Skin epidermis (tissue), 12 donors: ENCODE data around the gene UCK2.

Experiments
- H3K27ac ChIP-seq, 21 experiments: fragments of 200-600 bp; sonication (generic) in 11 of 21; one replicate each; pipeline ENCODE4 v1.5.0; 2020; ENCODE audit warnings: mild to moderate bottlenecking in 3 of 21, inconsistent platforms in 2 of 21, moderate library complexity in 2 of 21
- H3K4me3 ChIP-seq, 7 experiments: fragments of 200-600 bp; sonication (generic) in 2 of 7; one replicate each; pipeline ENCODE4 v1.5.0; 2020; ENCODE audit warnings: inconsistent platforms in 2 of 7, mild to moderate bottlenecking in 2 of 7, moderate library complexity in 1 of 7

Gene UCK2

DNA sequence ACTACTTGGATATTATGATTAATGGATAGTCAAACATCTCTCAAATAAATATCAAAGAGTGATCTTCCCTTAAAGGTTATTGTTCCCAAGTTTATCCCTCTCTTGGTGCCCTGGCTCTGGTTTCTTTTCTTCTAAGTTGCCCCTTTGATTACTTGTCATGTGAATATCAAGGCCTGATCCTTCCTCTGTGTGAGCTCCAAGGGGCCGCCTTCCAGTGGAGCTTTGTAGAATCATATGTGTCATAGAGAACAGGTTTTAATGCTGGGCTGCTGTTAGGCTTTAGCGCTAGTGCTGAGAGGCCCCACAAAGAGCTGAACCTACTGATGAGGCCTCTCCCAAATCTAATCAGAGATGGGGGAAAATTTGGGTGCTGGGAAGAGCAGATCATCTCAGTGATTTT is 25.5 kb downstream of the UCK2 start:
- no peak overlapping the region for H3K4me3 ChIP-seq
- H3K27ac ChIP-seq, result no peak overlapping the region

DNA sequence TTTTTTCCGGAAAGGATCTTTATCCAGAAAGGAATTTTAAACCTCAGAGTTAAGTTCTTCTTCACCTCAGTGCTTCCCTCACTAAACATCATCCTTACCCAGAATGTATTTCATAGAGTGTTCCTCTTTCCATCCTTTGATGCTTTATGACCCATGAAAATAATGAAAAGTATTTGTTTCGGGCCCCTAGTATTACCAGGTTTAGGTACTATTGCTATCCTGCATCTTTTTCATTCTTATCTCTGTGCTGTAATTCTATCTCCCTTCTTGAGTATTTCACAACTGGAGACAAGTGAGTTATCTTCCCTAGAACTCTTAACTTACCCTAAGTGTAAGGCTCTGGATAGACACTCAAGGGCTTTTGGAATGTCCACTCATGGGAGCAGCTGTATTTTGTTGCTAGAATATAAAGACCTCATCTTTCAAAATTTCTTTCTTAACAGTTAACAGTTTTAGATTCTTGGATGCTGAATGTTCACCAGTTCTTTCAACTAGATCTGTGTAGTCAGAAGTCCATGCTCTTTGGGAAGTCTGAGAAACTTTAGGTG is 26.2 kb downstream of the UCK2 start:
- Histone ChIP-seq H3K27ac (peak overlapping the region in 5 of 21 experiments; percentile 12 to 55 (median 37)), H3K4me3 (no peak overlapping the region)

DNA sequence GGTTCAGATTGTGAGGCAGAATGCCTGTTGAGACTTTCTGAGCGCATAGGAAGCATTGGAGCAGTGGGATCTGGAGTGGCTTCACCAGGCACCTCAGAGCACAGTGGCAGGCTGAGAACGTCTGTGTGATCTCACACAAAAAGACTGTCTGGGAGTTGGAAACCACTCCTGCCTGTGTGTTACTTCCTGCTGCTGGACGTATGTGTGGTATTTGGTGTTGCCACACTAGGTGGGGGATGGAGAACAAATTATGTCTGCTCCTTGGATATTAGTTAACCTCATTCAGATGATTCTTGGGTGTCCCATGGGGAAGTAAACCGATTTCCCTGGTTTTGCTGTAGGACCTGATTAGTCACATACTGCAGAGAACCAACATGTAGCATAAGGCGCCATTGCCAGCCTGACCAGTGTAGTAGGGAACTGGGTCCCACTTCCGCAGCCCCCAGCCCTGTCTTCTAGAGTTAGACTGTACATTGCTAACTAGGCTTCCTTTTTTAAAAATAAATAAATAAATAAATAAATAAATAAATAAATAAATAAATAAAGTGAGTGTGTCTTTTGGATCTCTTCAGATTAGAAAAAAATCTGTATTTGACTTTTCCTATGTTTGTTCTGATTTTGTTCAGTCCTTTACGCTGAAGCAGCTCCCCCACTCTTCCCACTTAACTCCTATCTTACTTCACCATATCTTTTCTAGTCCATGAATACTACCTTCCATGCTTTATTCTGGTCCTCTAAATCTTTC is 26.9 kb downstream of the UCK2 start:
- no peak overlapping the region for H3K4me3 ChIP-seq
- H3K27ac ChIP-seq, result peak overlapping the region in 5 of 21 experiments; percentile 12 to 55 (median 37)

DNA sequence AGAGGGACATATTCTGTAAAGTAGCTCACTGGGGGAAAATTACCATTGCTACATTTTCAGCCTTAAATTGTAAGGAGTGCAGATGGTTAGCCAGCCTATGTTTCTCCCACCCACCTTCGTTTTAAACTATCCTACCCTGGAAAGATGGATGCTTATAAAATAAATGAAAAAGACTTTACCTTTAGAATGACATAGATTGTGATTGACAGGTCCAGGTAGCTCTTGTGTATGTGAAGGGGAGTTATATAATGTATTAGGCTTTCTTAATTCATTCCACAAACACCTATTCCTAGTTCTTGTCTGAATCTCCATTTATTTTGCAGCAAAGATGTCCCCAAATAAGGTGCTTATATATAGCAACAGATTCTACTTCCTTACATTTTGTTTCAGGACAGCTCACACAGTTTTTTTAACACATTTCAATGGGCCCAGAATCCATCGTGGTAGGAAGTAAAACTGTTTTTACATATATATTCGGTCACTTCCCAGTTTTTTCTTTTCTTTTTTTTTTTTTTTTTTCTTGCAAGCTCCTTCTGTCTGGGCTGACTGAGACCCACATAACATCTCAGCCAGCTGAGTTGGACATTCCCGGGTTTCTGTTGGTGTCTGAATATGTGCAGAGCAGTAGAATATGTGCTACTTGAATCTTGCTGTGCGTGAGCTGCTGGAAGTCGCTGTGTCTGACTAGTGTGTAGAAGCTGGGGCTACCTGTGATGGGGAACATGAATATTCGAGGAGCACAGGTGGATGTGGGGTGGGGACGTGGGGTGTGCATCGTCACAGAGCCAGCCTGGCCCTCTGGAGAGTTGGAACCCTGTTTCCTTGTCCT is 27.8 kb downstream of the UCK2 start:
- H3K4me3 ChIP-seq, result no peak overlapping the region
- peak overlapping the region in 1 of 21 experiments; percentile 58 for H3K27ac ChIP-seq

DNA sequence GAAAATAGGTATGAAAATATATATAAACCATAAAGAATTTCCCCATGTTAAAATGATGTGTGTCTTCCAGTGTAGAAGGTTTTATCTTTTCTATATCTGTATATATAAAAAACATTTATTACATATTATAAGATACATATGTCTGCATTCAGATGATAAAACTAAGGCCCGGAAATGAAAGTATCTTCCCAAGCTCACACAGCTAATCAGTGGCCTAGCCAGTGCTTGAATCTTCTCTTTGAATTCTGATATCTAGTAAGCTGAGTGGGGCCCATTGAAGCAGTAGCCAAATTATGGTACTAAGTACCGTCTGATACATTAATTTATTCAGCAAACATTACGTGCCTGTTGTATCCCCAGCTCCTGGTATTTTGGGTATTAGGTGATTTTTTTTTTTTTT is 28.6 kb downstream of the UCK2 start:
- no peak overlapping the region for H3K4me3 ChIP-seq
- H3K27ac ChIP-seq, result peak overlapping the region in 1 of 21 experiments; percentile 58

DNA sequence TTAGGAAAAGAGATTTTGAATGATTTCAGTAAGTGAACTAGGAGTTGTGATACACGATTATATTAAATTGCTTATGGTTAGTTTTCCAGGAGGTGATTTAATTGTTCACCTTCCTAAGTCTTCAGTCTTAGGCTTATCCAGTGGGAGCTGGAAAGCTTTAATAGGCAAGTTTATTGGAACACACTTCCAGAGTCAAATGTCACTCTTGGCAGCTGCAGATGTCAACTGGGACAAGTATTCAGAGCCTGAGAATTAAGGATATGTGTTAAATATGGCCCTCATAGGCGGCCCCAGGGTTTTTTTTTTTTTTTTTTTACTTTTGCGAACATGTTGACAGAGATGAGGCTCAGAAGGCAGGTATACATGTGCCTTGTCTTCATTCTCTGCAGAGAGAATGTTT is 29.2 kb downstream of the UCK2 start:
- Histone ChIP-seq H3K4me3 (no peak overlapping the region), H3K27ac (no peak overlapping the region)

DNA sequence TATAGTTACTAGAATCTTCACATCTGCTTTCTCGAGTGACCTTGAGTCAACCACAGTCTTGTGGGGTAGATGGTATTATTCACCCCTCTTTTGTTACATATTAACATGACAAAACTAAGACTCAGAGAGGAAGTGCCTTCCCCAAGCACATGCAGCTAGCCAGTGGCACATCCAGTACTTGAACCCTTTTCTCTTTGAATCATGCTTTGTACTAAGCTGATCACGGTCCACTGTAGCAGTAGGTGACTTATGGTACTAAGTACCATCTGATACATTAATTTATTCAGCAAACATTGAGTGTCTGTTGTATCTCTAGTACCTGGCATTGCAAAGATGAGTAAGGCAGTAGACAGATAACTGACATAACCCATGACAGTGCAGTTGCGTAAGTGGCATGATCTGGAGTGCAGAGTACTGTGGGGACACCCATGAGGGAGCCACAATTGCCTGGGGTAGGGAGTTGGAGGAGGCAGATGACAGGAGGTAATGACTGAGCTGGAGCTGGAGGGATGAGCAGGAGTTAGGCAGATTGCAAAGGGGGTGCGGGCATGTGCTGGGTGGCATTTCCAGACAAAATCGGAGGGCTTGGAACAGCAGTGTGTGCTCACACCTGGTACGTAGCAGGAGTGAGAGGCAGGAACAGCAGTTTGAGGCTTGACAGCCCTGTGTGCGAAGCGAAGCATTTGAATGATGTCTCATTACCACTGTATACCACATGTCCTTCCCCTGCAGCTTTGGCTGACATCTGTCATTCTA is 29.8 kb downstream of the UCK2 start:
- Histone ChIP-seq H3K4me3 (no peak overlapping the region), H3K27ac (peak overlapping the region in 1 of 21 experiments; percentile 7)

DNA sequence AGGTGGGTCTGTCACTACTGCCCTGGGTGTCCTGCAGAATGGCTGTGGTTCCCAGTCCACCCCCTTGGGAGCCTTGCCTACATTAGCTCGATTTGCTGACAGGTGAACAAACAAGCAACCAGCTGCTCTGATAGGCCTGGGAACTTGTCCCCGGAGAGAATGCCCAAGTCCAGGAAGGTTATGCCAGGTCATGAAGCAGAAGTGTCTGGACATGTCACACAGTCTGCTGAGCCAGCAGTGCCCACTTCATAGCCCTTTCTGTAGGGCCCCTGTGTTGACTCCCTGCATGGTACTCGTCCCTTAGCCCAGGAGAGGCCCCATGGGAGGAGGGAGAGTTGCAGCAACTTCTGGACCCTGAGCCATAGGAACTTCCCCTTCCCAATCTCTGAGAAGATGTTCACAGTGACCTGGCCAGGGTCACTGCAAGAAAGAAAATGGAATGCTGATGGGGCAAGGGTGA is 31.0 kb downstream of the UCK2 start:
- H3K4me3 ChIP-seq, result no peak overlapping the region
- no peak overlapping the region for H3K27ac ChIP-seq

DNA sequence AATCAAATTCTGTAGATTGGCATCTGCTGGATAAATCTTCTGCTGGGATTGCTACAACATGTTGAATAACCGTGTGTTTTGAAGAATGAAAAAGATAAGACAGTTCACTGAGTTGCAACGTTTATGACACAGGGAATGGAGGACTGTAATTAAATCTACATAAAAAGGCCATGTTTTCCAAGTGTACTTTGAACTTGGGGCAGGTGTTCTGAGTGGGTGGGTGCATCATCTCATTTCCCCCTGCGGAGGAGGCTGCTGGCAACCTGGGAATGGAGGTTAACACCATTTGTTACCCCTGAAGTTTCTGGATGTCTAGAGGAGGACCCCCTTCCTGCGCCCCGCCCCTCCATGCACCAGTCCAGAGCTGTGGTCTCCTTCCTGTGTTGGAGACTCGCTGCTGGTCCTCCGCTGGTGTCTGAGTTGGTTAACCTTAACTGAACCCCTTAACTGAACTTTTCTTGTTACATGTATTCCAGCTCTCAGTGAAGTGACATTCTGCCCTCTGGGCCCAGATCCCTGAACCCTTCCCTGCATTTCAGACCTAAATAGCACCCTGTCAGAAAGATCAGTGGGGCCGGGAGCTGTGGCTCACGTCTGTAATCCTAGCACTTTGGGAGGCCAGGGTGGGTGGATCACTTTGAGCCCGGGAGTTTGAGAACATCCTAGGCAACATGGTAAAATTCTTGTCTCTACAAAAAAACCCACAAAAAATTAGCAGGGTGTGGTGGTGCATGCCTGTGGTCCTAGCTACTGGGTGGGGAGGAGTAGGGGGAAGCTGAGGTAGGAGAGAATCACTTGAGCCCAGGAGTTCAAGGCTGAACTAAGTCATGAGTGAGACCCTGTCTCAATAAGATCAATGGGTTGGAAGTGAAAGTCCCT is 31.8 kb downstream of the UCK2 start:
- Histone ChIP-seq H3K4me3 (no peak overlapping the region), H3K27ac (no peak overlapping the region)

DNA sequence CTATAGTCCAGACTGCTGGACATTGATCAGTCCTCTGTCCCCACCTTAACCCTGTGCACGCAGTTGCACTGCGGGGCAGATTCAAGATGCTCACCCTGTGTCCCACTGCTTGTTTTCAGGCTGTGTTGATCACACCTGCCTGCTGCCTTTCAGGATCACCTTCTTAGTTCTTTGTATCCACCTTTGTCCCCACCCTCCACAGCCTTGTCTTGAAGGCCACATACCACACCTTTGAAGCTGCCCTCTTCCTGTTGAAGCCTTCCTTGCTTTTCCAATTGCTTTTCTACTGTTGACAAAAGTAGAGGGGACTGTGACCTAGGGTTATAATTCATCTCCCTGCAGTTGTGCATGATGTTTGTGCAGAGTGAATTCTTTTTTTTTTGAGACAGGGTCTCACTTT is 32.7 kb downstream of the UCK2 start:
- no peak overlapping the region for H3K4me3 ChIP-seq
- no peak overlapping the region for H3K27ac ChIP-seq

DNA sequence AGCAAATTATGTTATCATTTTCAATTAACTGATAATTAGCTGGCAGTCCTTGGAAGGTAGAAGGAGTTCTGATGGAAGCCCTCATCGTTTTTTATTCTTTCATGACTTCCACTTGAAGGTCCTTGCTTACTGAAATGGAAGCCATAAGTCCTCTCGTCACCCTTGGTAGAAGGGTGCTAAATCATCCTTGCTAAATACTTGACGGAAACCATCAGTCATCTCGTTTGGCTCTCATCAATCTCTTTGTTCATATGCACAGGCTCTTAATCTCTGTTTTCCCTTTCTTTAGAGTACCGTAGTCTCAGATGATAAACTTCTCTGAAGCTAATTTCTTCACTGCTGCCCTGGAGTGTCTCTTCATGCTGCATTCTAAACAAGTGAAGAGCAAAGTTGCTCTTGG is 34.5 kb downstream of the UCK2 start:
- Histone ChIP-seq H3K4me3 (no peak overlapping the region), H3K27ac (no peak overlapping the region)

DNA sequence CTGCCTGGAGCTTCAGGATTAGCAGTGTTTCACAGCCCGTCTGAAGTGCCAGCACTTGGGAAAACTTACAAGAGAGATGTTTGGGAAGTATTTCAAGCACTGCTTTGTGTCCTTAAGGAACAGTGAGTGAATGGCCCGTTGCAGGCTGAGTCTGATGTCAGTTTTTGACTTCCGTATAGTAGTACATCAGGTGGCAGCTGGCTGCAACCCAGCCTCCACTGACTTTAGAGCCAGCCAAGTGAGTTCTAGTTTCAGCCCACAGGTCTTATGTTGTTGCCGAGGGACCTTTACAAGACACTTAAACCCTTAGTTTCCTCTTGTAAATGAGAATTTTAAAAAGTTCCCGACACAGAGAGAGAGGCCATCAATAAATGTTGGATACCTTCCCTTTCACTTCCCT is 35.0 kb downstream of the UCK2 start:
- no peak overlapping the region for H3K4me3 ChIP-seq
- peak overlapping the region in 1 of 21 experiments; percentile 35 for H3K27ac ChIP-seq

DNA sequence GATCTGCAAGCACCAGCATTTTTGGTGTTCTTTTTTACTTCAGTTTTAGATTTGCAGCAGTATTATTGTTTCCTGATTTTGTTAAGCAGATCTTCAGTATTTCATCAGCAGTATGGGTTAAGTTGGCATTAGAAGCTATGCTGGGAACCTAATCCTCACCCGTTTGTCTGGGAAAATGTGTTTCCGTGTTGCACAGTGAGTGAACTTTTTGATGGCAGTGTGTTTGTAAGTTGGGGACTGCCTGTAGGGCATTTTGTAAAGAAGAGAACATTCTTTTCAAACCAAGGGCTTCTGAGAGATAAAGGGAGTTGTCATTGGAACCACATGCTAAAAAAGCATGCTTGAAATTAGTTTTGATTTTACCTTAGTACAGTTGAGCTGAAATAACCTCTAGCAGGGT is 35.9 kb downstream of the UCK2 start:
- peak overlapping the region in 1 of 21 experiments; percentile 35 for H3K27ac ChIP-seq
- H3K4me3 ChIP-seq, result no peak overlapping the region

DNA sequence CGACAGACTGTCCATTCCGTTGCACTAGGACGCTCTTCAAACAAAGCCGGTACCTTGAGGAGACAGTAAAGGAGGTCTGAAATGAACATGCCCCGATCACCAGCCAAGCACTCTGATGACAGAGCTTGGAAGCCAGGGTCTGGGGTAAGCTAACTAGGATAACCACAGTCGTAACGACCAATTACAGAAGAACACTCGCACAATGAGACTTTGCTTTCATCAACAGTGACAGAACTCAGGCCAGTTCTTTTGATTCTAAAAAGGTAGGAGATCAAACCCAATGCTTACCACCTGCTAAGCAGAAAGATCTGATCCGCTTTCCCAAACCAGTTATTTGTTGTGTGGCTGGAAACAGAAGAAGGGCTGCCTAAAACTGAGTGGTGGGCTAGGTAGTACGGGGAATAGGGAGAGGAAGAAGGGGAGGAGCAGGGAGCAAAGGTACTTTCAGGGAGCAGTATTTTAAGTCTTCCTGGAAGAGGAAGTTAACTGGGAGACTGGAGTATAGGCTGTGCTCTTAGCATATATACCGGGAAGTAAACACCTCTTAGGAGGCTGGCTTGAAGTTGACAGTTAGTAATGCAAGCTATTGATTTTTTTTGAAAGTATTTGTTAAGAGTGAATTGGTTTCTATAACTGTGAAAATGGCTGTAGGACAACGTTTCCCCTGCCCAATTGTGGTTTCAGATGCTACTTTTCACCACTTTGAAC is 38.4 kb downstream of the UCK2 start:
- no peak overlapping the region for H3K27ac ChIP-seq
- no peak overlapping the region for H3K4me3 ChIP-seq

DNA sequence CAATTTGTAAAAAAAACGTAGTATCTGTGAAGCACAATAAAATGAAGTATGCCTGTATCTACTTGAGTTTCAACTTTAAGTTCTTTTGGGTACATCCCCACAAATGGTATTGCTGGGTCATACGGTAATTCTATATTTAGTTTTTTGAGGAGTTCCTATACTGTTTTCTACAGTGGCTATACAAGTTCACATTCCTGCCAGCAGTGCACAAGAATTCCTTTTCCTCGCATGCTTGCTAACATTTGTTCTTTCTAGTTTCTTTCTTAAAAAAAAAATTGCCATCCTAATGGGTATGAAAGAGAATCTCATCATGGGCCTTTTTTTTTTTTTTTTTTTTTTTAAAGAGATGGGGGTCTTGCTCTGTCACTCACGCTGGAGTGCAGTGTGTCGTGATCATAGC is 41.9 kb downstream of the UCK2 start:
- no peak overlapping the region for H3K4me3 ChIP-seq

DNA sequence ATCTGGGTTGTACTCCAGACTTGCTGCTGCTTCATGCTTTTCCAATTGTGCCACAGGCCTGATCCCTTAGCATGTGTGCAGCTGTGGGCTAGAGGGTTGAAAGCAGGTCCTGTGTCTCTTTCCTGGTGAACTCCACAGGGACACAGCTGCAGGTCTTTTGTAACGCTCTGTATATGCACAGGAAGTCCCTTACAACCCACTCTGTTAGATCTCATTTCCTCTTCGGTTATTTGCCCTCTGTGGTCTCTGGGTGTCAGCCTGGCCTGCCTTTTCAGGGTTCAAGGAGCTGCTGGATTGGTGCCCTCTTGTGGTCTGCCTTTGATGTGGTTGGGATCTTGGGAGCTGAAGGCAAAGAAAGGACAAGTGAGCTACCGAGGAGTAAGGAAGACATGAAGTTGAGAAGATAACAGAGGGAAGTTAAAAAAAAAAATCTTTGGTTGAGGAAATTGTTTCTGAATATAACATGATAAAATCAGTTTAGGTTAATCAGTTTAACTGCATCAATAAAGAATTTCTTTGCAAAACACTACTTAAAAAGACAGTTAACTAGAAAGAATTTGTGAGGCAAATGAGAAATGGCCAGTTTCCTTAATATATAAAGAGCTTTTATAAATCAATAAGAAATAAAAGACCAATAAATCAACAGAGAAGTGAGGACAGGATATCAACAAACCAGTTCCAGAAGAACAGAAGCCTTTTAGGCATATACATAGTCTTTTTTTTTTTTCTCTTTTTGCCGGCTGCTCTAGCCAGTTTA is 44.1 kb downstream of the UCK2 start:
- H3K27ac ChIP-seq, result peak overlapping the region in 2 of 21 experiments; percentile 27 to 53

More for the DNA sequence above, 41.9 kb downstream of the UCK2 start:
- H3K27ac ChIP-seq, result no peak overlapping the region

DNA sequence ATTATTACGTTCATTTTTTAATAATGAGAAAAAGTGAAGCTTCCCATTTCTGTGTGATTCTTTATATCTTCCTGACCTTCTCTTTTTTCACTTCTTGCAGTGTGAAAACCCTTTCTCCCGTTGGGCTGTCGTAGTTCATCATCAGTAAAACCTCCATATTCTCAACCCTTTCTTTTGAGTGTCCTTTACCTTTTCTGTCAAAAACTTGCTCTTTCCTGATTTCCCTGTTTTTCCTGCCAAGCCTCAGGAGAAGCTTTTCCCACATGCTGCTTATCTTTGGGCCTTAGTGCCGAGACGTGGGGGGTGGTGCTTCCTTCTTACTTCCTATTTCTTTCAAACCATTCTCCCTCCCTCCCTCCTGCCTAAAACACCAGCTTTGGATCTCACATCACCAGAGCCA is 46.1 kb downstream of the UCK2 start:
- no peak overlapping the region for H3K27ac ChIP-seq
- H3K4me3 ChIP-seq, result no peak overlapping the region

More for the DNA sequence above, 44.1 kb downstream of the UCK2 start:
- H3K4me3 ChIP-seq, result no peak overlapping the region

DNA sequence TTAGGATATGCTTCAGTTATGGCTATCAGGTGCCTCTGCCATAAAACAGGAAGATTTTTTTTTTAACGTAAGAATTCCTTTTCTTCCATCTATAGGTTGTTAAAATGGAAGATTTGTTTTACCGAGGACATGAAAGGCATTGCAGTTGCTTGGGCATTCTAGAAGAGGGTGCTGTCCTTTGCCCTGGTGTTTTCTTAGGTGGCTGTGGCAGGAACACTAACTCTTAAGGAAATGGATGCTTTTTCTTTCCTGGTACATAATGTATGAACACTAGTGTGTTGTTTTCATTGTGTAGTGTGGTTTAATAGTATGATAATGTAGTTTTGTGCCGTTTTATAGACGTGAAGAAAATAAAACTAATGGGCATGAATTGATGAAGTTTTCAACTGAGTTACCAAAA is 47.2 kb downstream of the UCK2 start:
- Histone ChIP-seq H3K27ac (no peak overlapping the region), H3K4me3 (no peak overlapping the region)
